HepG2 (cell line): ENCODE results near the gene NDUFAF3. TPM values are rescaled to one million over a fixed set of nuclear protein-coding genes. Genes with fewer than 3 reads are reported as not detected.

Experiments
- IRF9 ChIP-seq: sonication (generic); formaldehyde crosslinking; IDR thresholded peaks from 2 replicates; pipeline ENCODE4 v1.8.0; 2022; ENCODE audit warnings: missing genetic modification reagents, mild to moderate bottlenecking, borderline replicate concordance
- KAT8 ChIP-seq: IDR thresholded peaks from 2 replicates; pipeline ENCODE4 v1.6.1; 2016; ENCODE audit warnings: missing genetic modification reagents, missing compliant biosample characterization
- PREB ChIP-seq: sonication (generic); formaldehyde crosslinking; IDR thresholded peaks from 2 replicates; pipeline ENCODE4 v1.4.0; 2020; ENCODE audit warnings: missing genetic modification reagents
- ZBTB21 ChIP-seq: sonication (generic); formaldehyde crosslinking; IDR thresholded peaks from 2 replicates; pipeline ENCODE4 v1.4.0; 2020; ENCODE audit warnings: missing genetic modification reagents
- ZMYM2 ChIP-seq: sonication (generic); formaldehyde crosslinking; IDR thresholded peaks from 2 replicates; pipeline ENCODE4 v1.8.0; 2022; ENCODE audit warnings: mild to moderate bottlenecking, missing genetic modification reagents
- ZNF260 ChIP-seq: sonication (generic); formaldehyde crosslinking; IDR thresholded peaks from 2 replicates; pipeline ENCODE4 v1.4.0; 2020; ENCODE audit warnings: missing genetic modification reagents, low read depth, mild to moderate bottlenecking, borderline replicate concordance
- ZNF276 ChIP-seq: sonication (generic); formaldehyde crosslinking; IDR thresholded peaks from 2 replicates; pipeline ENCODE4 v1.4.0; 2020; ENCODE audit warnings: mild to moderate bottlenecking, low read depth, missing genetic modification reagents
- ZNF646 ChIP-seq: sonication (generic); formaldehyde crosslinking; IDR thresholded peaks from 2 replicates; pipeline ENCODE4 v1.9.0; 2021; ENCODE audit warnings: mild to moderate bottlenecking, missing genetic modification reagents
- ZNF670 ChIP-seq: sonication (generic); formaldehyde crosslinking; IDR thresholded peaks from 2 replicates; pipeline ENCODE4 v1.8.0; 2022; ENCODE audit warnings: mild to moderate bottlenecking, missing genetic modification reagents, borderline replicate concordance
- ZNF773 ChIP-seq: sonication (generic); formaldehyde crosslinking; IDR thresholded peaks from 2 replicates; pipeline ENCODE4 v1.4.0; 2020; ENCODE audit warnings: missing genetic modification reagents, borderline replicate concordance
- polyA plus RNA-seq, 8 experiments: library from polyadenylated mRNA; depleted of rRNA in 3 of 8; stranded (reverse) in 7 of 8; unstranded in 1 of 8; fragments of >200 nt; fragmentation: Illumina TruSeq in 4 of 8; extraction: Trizol in 4 of 8; gene quantifications; 2 replicates each; pipeline versions ENCODE4 v1.2.1 to v1.2.3, GENCODE V29; 2011 to 2016; ENCODE audit warnings: low read depth in 4 of 8, missing spikeins in 1 of 8, mixed read lengths in 1 of 8; ENCODE audit not compliant: insufficient read depth in 1 of 8
- total RNA-seq, 5 experiments: library from RNA; depleted of rRNA; stranded (reverse); fragments of >200 nt; fragmentation: Illumina TruSeq; extraction: Trizol; gene quantifications; 2 replicates each; pipeline ENCODE4 v1.2.3, GENCODE V29; 2016; ENCODE audit warnings: low read depth in 1 of 5
- TF ChIP-seq, protein P1 (sequence below): IDR thresholded peaks from 2 replicates; pipeline ENCODE4 v1.6.1; 2016; ENCODE audit warnings: low read depth
- TF ChIP-seq, protein P2 (sequence below): sonication (generic); formaldehyde crosslinking; conservative IDR thresholded peaks from 2 replicates; pipeline ENCODE4 v1.8.0; 2022; ENCODE audit warnings: low read depth, missing genetic modification reagents

NDUFAF3 gene
- total and polyA plus RNA-seq, 2 of the 13 experiments (the other 11 are each of a cell fraction or from before 2014, with no cell fraction given): 39.0 to 50.0 TPM

GRCh38 chr3:49028673-49029562, 7.0 kb downstream of the NDUFAF3 start, which contains the start of gene IMPDH2 (continued):
- TF ChIP-seq ZNF646 (CRISPR knock-in tag) (no peak), ZMYM2 (CRISPR knock-in tag) (peak; percentile 65; the same call in 1 of the 2 replicates), ZBTB21 (peak; percentile 79), IRF9 (CRISPR knock-in tag) (peak; percentile 98; the same call in 1 of the 2 replicates), ZNF670 (peak; percentile 91; the same call in 1 of the 2 replicates), KAT8 (CRISPR knock-in tag) (peak; percentile 94), ZNF276 (CRISPR knock-in tag) (peak; percentile 93), ZNF773 (CRISPR knock-in tag) (peak; percentile 70; the same call in 1 of the 2 replicates), ZNF260 (CRISPR knock-in tag) (no peak), PREB (CRISPR knock-in tag) (0 out of 2 replicates have a peak, but pooled peaks have one; percentile 47)
- TF ChIP-seq, protein P1, sequence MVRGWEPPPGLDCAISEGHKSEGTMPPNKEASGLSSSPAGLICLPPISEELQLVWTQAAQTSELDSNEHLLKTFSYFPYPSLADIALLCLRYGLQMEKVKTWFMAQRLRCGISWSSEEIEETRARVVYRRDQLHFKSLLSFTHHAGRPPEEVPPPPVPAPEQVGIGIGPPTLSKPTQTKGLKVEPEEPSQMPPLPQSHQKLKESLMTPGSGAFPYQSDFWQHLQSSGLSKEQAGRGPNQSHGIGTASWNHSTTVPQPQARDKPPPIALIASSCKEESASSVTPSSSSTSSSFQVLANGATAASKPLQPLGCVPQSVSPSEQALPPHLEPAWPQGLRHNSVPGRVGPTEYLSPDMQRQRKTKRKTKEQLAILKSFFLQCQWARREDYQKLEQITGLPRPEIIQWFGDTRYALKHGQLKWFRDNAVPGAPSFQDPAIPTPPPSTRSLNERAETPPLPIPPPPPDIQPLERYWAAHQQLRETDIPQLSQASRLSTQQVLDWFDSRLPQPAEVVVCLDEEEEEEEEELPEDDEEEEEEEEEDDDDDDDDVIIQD (CRISPR knock-in tag): peak; percentile 67
- TF ChIP-seq, protein P2, sequence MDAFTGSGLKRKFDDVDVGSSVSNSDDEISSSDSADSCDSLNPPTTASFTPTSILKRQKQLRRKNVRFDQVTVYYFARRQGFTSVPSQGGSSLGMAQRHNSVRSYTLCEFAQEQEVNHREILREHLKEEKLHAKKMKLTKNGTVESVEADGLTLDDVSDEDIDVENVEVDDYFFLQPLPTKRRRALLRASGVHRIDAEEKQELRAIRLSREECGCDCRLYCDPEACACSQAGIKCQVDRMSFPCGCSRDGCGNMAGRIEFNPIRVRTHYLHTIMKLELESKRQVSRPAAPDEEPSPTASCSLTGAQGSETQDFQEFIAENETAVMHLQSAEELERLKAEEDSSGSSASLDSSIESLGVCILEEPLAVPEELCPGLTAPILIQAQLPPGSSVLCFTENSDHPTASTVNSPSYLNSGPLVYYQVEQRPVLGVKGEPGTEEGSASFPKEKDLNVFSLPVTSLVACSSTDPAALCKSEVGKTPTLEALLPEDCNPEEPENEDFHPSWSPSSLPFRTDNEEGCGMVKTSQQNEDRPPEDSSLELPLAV (CRISPR knock-in tag): no peak; the same call in 1 of the 2 replicates
